Gastrocnemius medialis (tissue), 4 donors: ENCODE results near the gene GPR180. TPM values are rescaled to one million over a fixed set of nuclear protein-coding genes. Genes with fewer than 3 reads are reported as not detected.

ENCODE experiments used
- ATAC-seq, 2 donors: fragments of 150-250 bp; one replicate each; pipeline ENCODE4 v1.9.1; 2016
- DNase-seq, 2 donors: peaks; one replicate each; pipeline ENCODE4 v3.0.0-alpha.2; 2019
- H3K27ac ChIP-seq, 4 donors: fragments of 200-600 bp; sonication (generic); 1 replicate in 1 of 4; 2 replicates in 3 of 4; pipeline ENCODE4 v1.5.1; 2016 to 2018; ENCODE audit warnings: mild to moderate bottlenecking in 2 of 4, moderate library complexity in 1 of 4
- H3K27me3 ChIP-seq, 3 donors: fragments of 200-600 bp; sonication (generic) in 2 of 3; 1 replicate in 1 of 3; 2 replicates in 2 of 3; pipeline versions ENCODE4 v1.5.1 to v1.6.0; 2016 to 2019; ENCODE audit warnings: mild to moderate bottlenecking in 1 of 3, moderate library complexity in 1 of 3
- H3K36me3 ChIP-seq, 2 donors: fragments of 200-600 bp; sonication (generic) in 1 of 2; one replicate each; pipeline ENCODE4 v1.5.1; 2017 to 2018
- H3K4me1 ChIP-seq, 2 donors: fragments of 200-600 bp; sonication (generic) in 1 of 2; one replicate each; pipeline ENCODE4 v1.5.1; 2016 to 2017; ENCODE audit warnings: mild to moderate bottlenecking in 2 of 2
- H3K4me3 ChIP-seq, 4 donors: fragments of 200-600 bp; sonication (generic) in 3 of 4; 1 replicate in 1 of 4; 2 replicates in 3 of 4; pipeline ENCODE4 v1.5.1; 2016 to 2019; ENCODE audit warnings: mild to moderate bottlenecking in 2 of 4
- H3K9me3 ChIP-seq, 3 donors: fragments of 200-600 bp; sonication (generic) in 2 of 3; 1 replicate in 1 of 3; 2 replicates in 2 of 3; pipeline ENCODE4 v1.5.1; 2016 to 2019
- CTCF ChIP-seq, 5 experiments: fragments of 450-650 bp in 3 of 5; fragments of 200-600 bp in 2 of 5; sonication (generic) in 2 of 5; IDR thresholded peaks in 4 of 5; conservative IDR thresholded peaks in 1 of 5; 1 replicate in 4 of 5; 2 replicates in 1 of 5; pipeline ENCODE4 v1.5.1; 2016 to 2019; ENCODE audit warnings: antibody characterized with exemption in 5 of 5, mild to moderate bottlenecking in 3 of 5, moderate library complexity in 3 of 5
- POLR2A ChIP-seq, 2 donors: fragments of 450-650 bp; IDR thresholded peaks; one replicate each; pipeline ENCODE4 v1.6.1; 2017; ENCODE audit warnings: antibody characterized with exemption in 2 of 2, mild to moderate bottlenecking in 2 of 2, moderate library complexity in 2 of 2
- in situ Hi-C, 4 donors: fragments of 200-750 bp; cut with MboI; loops; one replicate each; pipeline versions ENCODE4 v1.15.0 to v1.8.0; 2017; ENCODE audit warnings: low sequenced_read_pairs in 4 of 4
- intact Hi-C: fragments of 100-400 bp; cut with DNase I; formaldehyde crosslinking; loops from one replicate; pipeline ENCODE4 v1.15.1; 2023; ENCODE audit warnings: low total_unique reads
- total RNA-seq, 4 donors: library from RNA; depleted of rRNA; stranded (reverse); fragments of >200 nt; gene quantifications; one replicate each; pipeline versions ENCODE4 v1.1.0 to v1.2.3, GENCODE V29; 2016

The GPR180 gene
- total RNA-seq, 4 donors from 2014 or later = 3.2 to 4.8 (median 4.1) TPM

- Histone ChIP-seq H3K36me3 (no peaks in the 10 kb centered on the region), H3K4me3 (no peak overlapping the region), H3K9me3 (no peaks in the 10 kb centered on the region), H3K27me3 (peaks cover 3 to 24% (median 3%) of the 10 kb centered on the region in 3 donors), H3K27ac (no peak overlapping the region), H3K4me1 (no peaks in the 10 kb centered on the region)
- ATAC-seq (no peak), DNase-seq (no peak)
- in situ Hi-C loops = loop anchor here in 2 of 4 donors (25.0 kb wide), 2 partner anchors 470 to 745 kb away; no protein-coding TSS in a partner anchor
- intact Hi-C loops = no loop called here
- TF ChIP-seq POLR2A (IDR thresholded peaks at IDR 0.05) = no peak
- TF ChIP-seq CTCF (IDR thresholded peaks at IDR 0.05 in 4 of 5, conservative IDR thresholded peaks at IDR 0.05 in 1 of 5) = no peak
Observed at GRCh38 chr13:94667190-94667589, 65.5 kb downstream of the GPR180 start.

- no peaks in the 10 kb centered on the region for H3K36me3 ChIP-seq
- DNase-seq = no peak
- ATAC-seq = no peak
- in situ Hi-C loops = loop anchor here in 2 of 4 donors (25.0 kb wide), 2 partner anchors 465 to 740 kb away; no protein-coding TSS in a partner anchor
- intact Hi-C loops = loop anchor here (10.0 kb wide), 2 partner anchors 482 to 732 kb away; no protein-coding TSS in a partner anchor
- no peak for TF ChIP-seq POLR2A (IDR thresholded peaks at IDR 0.05)
- H3K27me3 ChIP-seq = no peaks in the 10 kb centered on the region
- H3K4me1 ChIP-seq = no peaks in the 10 kb centered on the region
- no peak overlapping the region for H3K27ac ChIP-seq
- no peak overlapping the region for H3K4me3 ChIP-seq
- no peaks in the 10 kb centered on the region for H3K9me3 ChIP-seq
Observed at GRCh38 chr13:94672400-94672799, 70.7 kb downstream of the GPR180 start.

GRCh38 chr13:94673851-94674250 is 72.2 kb downstream of the GPR180 start:
- TF ChIP-seq CTCF (IDR thresholded peaks at IDR 0.05 in 4 of 5, conservative IDR thresholded peaks at IDR 0.05 in 1 of 5) = no peak
- no peak for TF ChIP-seq POLR2A (IDR thresholded peaks at IDR 0.05)
- ATAC-seq (no peak), DNase-seq (no peak)
- no peak overlapping the region for H3K27ac ChIP-seq
- intact Hi-C loops = loop anchor here (10.0 kb wide), 2 partner anchors 481 to 731 kb away; no protein-coding TSS in a partner anchor
- H3K9me3 ChIP-seq = no peaks in the 10 kb centered on the region
- in situ Hi-C loops = loop anchor here in 2 of 4 donors (25.0 kb wide), 2 partner anchors 463 to 738 kb away; no protein-coding TSS in a partner anchor
- no peaks in the 10 kb centered on the region for H3K4me1 ChIP-seq
- no peak overlapping the region for H3K4me3 ChIP-seq
- H3K36me3 ChIP-seq = no peaks in the 10 kb centered on the region
- H3K27me3 ChIP-seq = no peaks in the 10 kb centered on the region

GRCh38 chr13:94674609-94675348 is 73.1 kb downstream of the GPR180 start:
- no peak for ATAC-seq
- H3K27me3 ChIP-seq = no peaks in the 10 kb centered on the region
- DNase-seq = no peak
- intact Hi-C loops (loop anchor here (10.0 kb wide), 2 partner anchors 480 to 730 kb away; no protein-coding TSS in a partner anchor), in situ Hi-C loops (loop anchor here in 2 of 4 donors (25.0 kb wide), 2 partner anchors 463 to 738 kb away; no protein-coding TSS in a partner anchor)
- TF ChIP-seq POLR2A (IDR thresholded peaks at IDR 0.05) = no peak
- peak in 3 of 5 experiments; percentile 23 to 60 (median 48) for TF ChIP-seq CTCF (IDR thresholded peaks at IDR 0.05 in 4 of 5, conservative IDR thresholded peaks at IDR 0.05 in 1 of 5)
- H3K9me3 ChIP-seq = no peaks in the 10 kb centered on the region
- H3K4me3 ChIP-seq = no peak overlapping the region
- no peaks in the 10 kb centered on the region for H3K36me3 ChIP-seq
- no peak overlapping the region for H3K27ac ChIP-seq
- H3K4me1 ChIP-seq = no peaks in the 10 kb centered on the region

- H3K4me3 ChIP-seq = no peak overlapping the region
- H3K4me1 ChIP-seq = no peaks in the 10 kb centered on the region
- intact Hi-C loops = loop anchor here (10.0 kb wide), 2 partner anchors 477 to 727 kb away; no protein-coding TSS in a partner anchor
- no peak overlapping the region for H3K27ac ChIP-seq
- no peaks in the 10 kb centered on the region for H3K9me3 ChIP-seq
- no peak for TF ChIP-seq CTCF (IDR thresholded peaks at IDR 0.05 in 4 of 5, conservative IDR thresholded peaks at IDR 0.05 in 1 of 5)
- TF ChIP-seq POLR2A (IDR thresholded peaks at IDR 0.05) = no peak
- in situ Hi-C loops = no loop called here
- no peak for DNase-seq
- no peaks in the 10 kb centered on the region for H3K27me3 ChIP-seq
- ATAC-seq = no peak
- H3K36me3 ChIP-seq = no peaks in the 10 kb centered on the region
Observed at GRCh38 chr13:94677799-94678198, 76.1 kb downstream of the GPR180 start.
